HG03060 (cell line): ENCODE data around the gene ZNF506.
"Not testable (repeated sequence)": the region's sequence is repeated elsewhere in the genome, so short reads cannot be mapped to it uniquely, and the experiment has no call there.

Experiments
- ATAC-seq: cut with Tn5 transposase; IDR thresholded peaks from one replicate; pipeline ENCODE4 v1.9.1; 2021; ENCODE audit warnings: low read depth, moderate number of reproducible peaks; ENCODE audit not compliant: unreplicated experiment

Gene ZNF506

GRCh38 chr19:19782783-19783182 is 38.8 kb downstream of the ZNF506 start:
- ATAC-seq, result no peak

- not testable (repeated sequence) for ATAC-seq
These were observed 39.8 kb downstream of the ZNF506 start for GRCh38 chr19:19781791-19782190.

GRCh38 chr19:19778666-19779065 is 42.9 kb downstream of the ZNF506 start:
- no peak for ATAC-seq

GRCh38 chr19:19777692-19778091 is 43.9 kb downstream of the ZNF506 start:
- no peak for ATAC-seq

GRCh38 chr19:19776206-19777008 is 45.1 kb downstream of the ZNF506 start:
- peak; percentile 86 for ATAC-seq

- peak; percentile 1 for ATAC-seq
These were observed 45.7 kb downstream of the ZNF506 start for GRCh38 chr19:19775891-19776205.

- no peak for ATAC-seq
These were observed 47.1 kb downstream of the ZNF506 start for GRCh38 chr19:19774354-19775033.

- ATAC-seq, result not testable (repeated sequence)
These were observed 49.6 kb downstream of the ZNF506 start for GRCh38 chr19:19771963-19772362.

- not testable (repeated sequence) for ATAC-seq
These were observed 51.6 kb downstream of the ZNF506 start for GRCh38 chr19:19769971-19770370.

- no peak for ATAC-seq
These were observed 63.4 kb downstream of the ZNF506 start for GRCh38 chr19:19758164-19758563.

- no peak for ATAC-seq
These were observed 68.7 kb downstream of the ZNF506 start for GRCh38 chr19:19752760-19753403.

- no peak for ATAC-seq
These were observed 69.7 kb downstream of the ZNF506 start for GRCh38 chr19:19751846-19752245.

GRCh38 chr19:19750842-19751790 is 70.4 kb downstream of the ZNF506 start:
- ATAC-seq, result no peak

GRCh38 chr19:19749908-19750841 is 71.4 kb downstream of the ZNF506 start:
- ATAC-seq, result no peak

- ATAC-seq, result no peak
These were observed 72.2 kb downstream of the ZNF506 start for GRCh38 chr19:19749117-19749907.

- ATAC-seq, result no peak
These were observed 73.2 kb downstream of the ZNF506 start for GRCh38 chr19:19748249-19748938.

GRCh38 chr19:19747357-19748220 is 74.0 kb downstream of the ZNF506 start:
- no peak for ATAC-seq
